Sigmoid colon (tissue), 7 donors: ENCODE data around the gene LRRC46. TPM values are rescaled to one million over a fixed set of nuclear protein-coding genes. Genes with fewer than 3 reads are reported as not detected.
A peak's percentile ranks its signal among the peaks of the same experiment; 100 is the strongest.

ENCODE experiments used
- DNase-seq: peaks from one replicate; pipeline ENCODE4 v3.0.0-alpha.2; 2019
- H3K27ac ChIP-seq, 4 donors: fragments of 200-600 bp; sonication (generic); one replicate each; pipeline ENCODE4 v1.5.1; 2016 to 2019; ENCODE audit warnings: mild to moderate bottlenecking in 1 of 4
- H3K27me3 ChIP-seq, 3 donors: fragments of 200-600 bp; sonication (generic); one replicate each; pipeline ENCODE4 v1.5.1; 2019; ENCODE audit warnings: mild to moderate bottlenecking in 1 of 3
- H3K36me3 ChIP-seq, 4 donors: fragments of 200-600 bp; sonication (generic); one replicate each; pipeline ENCODE4 v1.5.1; 2016 to 2019
- H3K4me1 ChIP-seq, 4 donors: fragments of 200-600 bp; sonication (generic); one replicate each; pipeline ENCODE4 v1.5.1; 2017 to 2019
- H3K4me3 ChIP-seq, 4 donors: fragments of 200-600 bp; sonication (generic); one replicate each; pipeline ENCODE4 v1.5.1; 2017 to 2019; ENCODE audit warnings: mild to moderate bottlenecking in 2 of 4, moderate library complexity in 1 of 4
- H3K9me3 ChIP-seq, 4 donors: fragments of 200-600 bp in 3 of 4; sonication (generic) in 3 of 4; one replicate each; pipeline versions ENCODE4 v1.5.1 to v1.6.1; 2013 to 2019
- CTCF ChIP-seq, 4 experiments: fragments of 450-650 bp in 3 of 4; fragments of 200-600 bp in 1 of 4; IDR thresholded peaks; one replicate each; pipeline ENCODE4 v1.5.1; 2016 to 2019; ENCODE audit warnings: antibody characterized with exemption in 4 of 4, mild to moderate bottlenecking in 3 of 4, moderate library complexity in 2 of 4
- EP300 ChIP-seq, 4 donors: sonication (generic); formaldehyde crosslinking; IDR thresholded peaks; one replicate each; pipeline ENCODE4 v1.6.1; 2017; ENCODE audit warnings: antibody characterized with exemption in 4 of 4
- POLR2A ChIP-seq, 2 donors: fragments of 450-650 bp; IDR thresholded peaks; one replicate each; pipeline ENCODE4 v1.6.1; 2016; ENCODE audit warnings: antibody characterized with exemption in 2 of 2, mild to moderate bottlenecking in 2 of 2, moderate library complexity in 2 of 2
- POLR2AphosphoS5 ChIP-seq, 4 donors: sonication (generic); formaldehyde crosslinking; IDR thresholded peaks; one replicate each; pipeline ENCODE4 v1.6.1; 2017; ENCODE audit warnings: antibody characterized with exemption in 4 of 4
- WGBS, 2 donors: extraction: QIAGEN DNeasy Blood & Tissue Kit; methylation state at CpG; one replicate each; pipeline ENCODE4 v1.1.7; 2013; 5-methylcytosine and 5-hydroxymethylcytosine counted together
- intact Hi-C: fragments of 100-400 bp; cut with DNase I; formaldehyde crosslinking; loops from one replicate; pipeline ENCODE4 v1.15.1; 2023
- polyA plus RNA-seq, 3 donors: library from polyadenylated mRNA; stranded (reverse); fragments of 200-250 nt; gene quantifications; one replicate each; pipeline ENCODE4 v1.2.3, GENCODE V29; 2013
- total RNA-seq, 4 donors: library from RNA; depleted of rRNA; stranded (reverse); fragments of >200 nt; gene quantifications; one replicate each; pipeline ENCODE4 v1.1.0, GENCODE V29; 2016
- donor health status: healthy with polysubstance abuse.
- donor health status: Bipolar disorder and iron deficiency.
- donor health status: healthy.

Gene LRRC46
- total and polyA plus RNA-seq, 7 donors, result 0.28 to 0.48 (median 0.36) TPM; not detected in 4

GRCh38 chr17:47801176-47801765 is 30.2 kb upstream of the LRRC46 start:
- Histone ChIP-seq H3K27ac (no peak overlapping the region), H3K27me3 (no peaks in the 10 kb centered on the region), H3K36me3 (no peaks in the 10 kb centered on the region), H3K4me3 (no peak overlapping the region), H3K9me3 (no peaks in the 10 kb centered on the region), H3K4me1 (no peaks in the 10 kb centered on the region)
- WGBS, 2 donors, result 86 to 87% methylated on average over 4 of the region's 4 CpGs
- intact Hi-C loops, result loop anchor here (5.0 kb wide), 1 partner anchor 139 kb away; no protein-coding TSS in a partner anchor
- no peak for DNase-seq
- no peak for TF ChIP-seq POLR2A (IDR thresholded peaks at IDR 0.05)
- no peak for TF ChIP-seq POLR2AphosphoS5 (IDR thresholded peaks at IDR 0.05)
- TF ChIP-seq CTCF (IDR thresholded peaks at IDR 0.05), result no peak
- no peak for TF ChIP-seq EP300 (IDR thresholded peaks at IDR 0.05)

- no peak for TF ChIP-seq EP300 (IDR thresholded peaks at IDR 0.05)
- TF ChIP-seq POLR2AphosphoS5 (IDR thresholded peaks at IDR 0.05), result no peak
- TF ChIP-seq POLR2A (IDR thresholded peaks at IDR 0.05), result no peak
- TF ChIP-seq CTCF (IDR thresholded peaks at IDR 0.05), result no peak
- no peaks in the 10 kb centered on the region for H3K9me3 ChIP-seq
- WGBS, 2 donors, result 55 to 61% methylated on average over 6 of the region's 6 CpGs
- no peak for DNase-seq
- H3K27me3 ChIP-seq, result no peaks in the 10 kb centered on the region
- H3K36me3 ChIP-seq, result peaks cover 0 to 2% (median 0%) of the 10 kb centered on the region in 4 donors
- no peak overlapping the region for H3K4me3 ChIP-seq
- intact Hi-C loops, result loop anchor here (5.0 kb wide), 1 partner anchor 140 kb away; no protein-coding TSS in a partner anchor
- no peaks in the 10 kb centered on the region for H3K4me1 ChIP-seq
- no peak overlapping the region for H3K27ac ChIP-seq
Observed at GRCh38 chr17:47801906-47802305, 29.6 kb upstream of the LRRC46 start.

GRCh38 chr17:47802341-47803022 is 29.0 kb upstream of the LRRC46 start:
- TF ChIP-seq CTCF (IDR thresholded peaks at IDR 0.05), result peak in 3 of 4 experiments; percentile 15 to 32 (median 26)
- TF ChIP-seq POLR2AphosphoS5 (IDR thresholded peaks at IDR 0.05), result no peak
- Histone ChIP-seq H3K4me1 (no peaks in the 10 kb centered on the region), H3K27ac (no peak overlapping the region), H3K36me3 (peaks cover 0 to 8% (median under 1%) of the 10 kb centered on the region in 4 donors), H3K27me3 (no peaks in the 10 kb centered on the region), H3K4me3 (no peak overlapping the region), H3K9me3 (no peaks in the 10 kb centered on the region)
- WGBS, 2 donors, result 26 to 34% methylated on average over 9 of the region's 9 CpGs
- intact Hi-C loops, result loop anchor here (5.0 kb wide), 1 partner anchor 140 kb away; no protein-coding TSS in a partner anchor
- DNase-seq, result no peak

GRCh38 chr17:47803201-47803600 is 28.3 kb upstream of the LRRC46 start:
- 66 to 77% methylated on average over 5 of the region's 5 CpGs for WGBS, 2 donors
- no peaks in the 10 kb centered on the region for H3K4me1 ChIP-seq
- H3K27me3 ChIP-seq, result no peaks in the 10 kb centered on the region
- peaks cover 0 to 15% (median 6%) of the 10 kb centered on the region in 4 donors for H3K36me3 ChIP-seq
- TF ChIP-seq POLR2A (IDR thresholded peaks at IDR 0.05) (no peak), CTCF (IDR thresholded peaks at IDR 0.05) (no peak), POLR2AphosphoS5 (IDR thresholded peaks at IDR 0.05) (no peak), EP300 (IDR thresholded peaks at IDR 0.05) (no peak)
- no peak overlapping the region for H3K27ac ChIP-seq
- no peaks in the 10 kb centered on the region for H3K9me3 ChIP-seq
- intact Hi-C loops, result loop anchor here (5.0 kb wide), 1 partner anchor 141 kb away; no protein-coding TSS in a partner anchor
- no peak overlapping the region for H3K4me3 ChIP-seq
- no peak for DNase-seq
